ENCODE results near the gene PPARD.

Gene PPARD

GRCh38 chr6:35358086-35358485 lies 15.7 kb downstream of the PPARD start:
- no peak for DNase-seq

DNA sequence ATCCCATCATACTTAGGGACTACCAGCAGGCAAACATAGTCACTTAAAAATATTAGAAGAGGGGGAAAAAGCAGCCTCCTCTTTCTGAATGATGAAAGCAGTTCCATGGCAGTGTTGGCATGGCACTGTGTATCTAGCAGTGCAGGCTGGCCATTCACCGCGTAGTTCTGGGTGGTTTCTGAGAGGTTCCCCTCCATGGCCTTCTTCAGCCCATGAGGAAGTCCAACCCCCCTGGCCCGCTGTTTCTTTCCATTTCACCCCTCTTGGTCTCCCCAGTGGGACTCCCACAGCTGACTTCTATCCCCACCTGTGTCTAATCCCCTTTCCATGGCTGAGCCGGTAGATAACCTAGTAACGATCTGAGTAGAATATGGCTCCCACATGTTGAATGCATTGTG lies 17.0 kb downstream of the PPARD start:
- DNase-seq = no peak

DNA sequence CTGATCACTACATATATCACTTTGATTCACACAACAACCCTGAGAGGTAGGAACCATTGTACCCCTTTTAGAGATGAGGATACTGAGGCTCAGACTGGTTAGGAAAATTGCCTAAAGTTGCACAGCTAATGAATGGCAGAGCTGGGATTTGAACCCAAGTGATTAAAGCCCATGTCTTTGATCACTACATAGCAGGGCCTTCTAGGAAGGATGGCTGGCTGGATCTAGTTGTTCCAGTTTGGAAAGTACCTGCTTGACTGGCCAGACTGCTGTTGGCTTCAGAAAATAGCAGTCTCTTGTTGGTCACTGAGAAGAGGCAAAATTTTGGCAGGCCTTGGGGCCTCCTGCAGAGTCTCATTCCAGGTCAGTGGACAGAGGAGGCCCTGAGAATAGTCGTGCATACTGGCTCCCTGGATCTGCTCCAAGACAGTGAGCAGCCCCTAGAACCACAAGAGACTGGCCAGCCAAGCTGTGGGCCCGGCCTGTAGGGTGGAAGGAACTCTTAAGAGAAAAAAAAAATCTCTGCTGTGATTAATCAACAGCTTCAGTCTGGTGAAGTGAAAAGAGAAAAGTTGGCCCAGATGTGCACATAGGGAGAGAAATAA lies 17.5 kb downstream of the PPARD start:
- DNase-seq = no peak

- DNase-seq = no peak
Observed at GRCh38 chr6:35360349-35361138, 18.2 kb downstream of the PPARD start.

DNA sequence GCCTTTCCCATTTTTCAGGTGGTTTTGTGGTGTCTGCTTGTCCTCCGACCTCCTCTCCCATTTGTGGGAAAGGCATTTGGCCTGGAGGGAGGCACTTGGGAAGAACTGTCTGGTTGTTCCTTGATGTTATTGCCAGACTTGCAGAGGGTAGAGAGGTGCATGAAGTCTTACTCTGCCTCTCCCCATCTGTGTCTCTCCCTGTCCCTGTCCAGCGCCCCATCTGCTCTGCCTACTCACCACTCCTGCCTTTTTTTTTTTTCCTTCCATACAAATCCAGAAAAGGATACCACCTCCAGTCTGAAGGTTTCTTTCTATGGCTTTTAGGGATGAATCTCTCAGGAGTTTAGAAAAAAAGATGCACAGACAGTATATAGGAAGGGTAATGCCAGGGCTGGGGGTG lies 19.8 kb downstream of the PPARD start:
- DNase-seq = no peak

- no peak for DNase-seq
Observed at GRCh38 chr6:35363293-35363750, 21.0 kb downstream of the PPARD start.

- no peak for DNase-seq
Observed at GRCh38 chr6:35365594-35366203, 23.3 kb downstream of the PPARD start.

DNA sequence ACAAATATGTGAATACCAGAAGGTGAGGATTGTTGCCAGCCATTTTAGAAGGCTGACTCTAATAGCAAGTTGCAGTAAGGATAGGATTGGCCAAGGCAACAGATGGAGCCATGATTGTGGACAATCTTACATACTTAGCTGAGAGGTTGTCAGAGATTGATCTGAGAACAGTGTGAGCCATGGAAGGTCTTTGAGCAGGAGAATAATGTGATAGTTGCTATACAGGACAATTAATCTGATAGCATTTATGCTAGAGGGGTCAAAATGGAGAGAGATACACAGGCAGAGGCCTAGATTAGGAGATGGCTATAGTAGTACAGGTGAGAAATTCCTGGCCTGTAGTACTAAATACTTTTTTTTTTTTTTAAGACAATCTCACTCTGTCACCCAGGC lies 23.8 kb downstream of the PPARD start:
- no peak for DNase-seq

GRCh38 chr6:35367646-35368037 lies 25.3 kb downstream of the PPARD start:
- no peak for DNase-seq

GRCh38 chr6:35368038-35368887 lies 25.9 kb downstream of the PPARD start:
- no peak for DNase-seq

GRCh38 chr6:35370124-35370741 lies 27.9 kb downstream of the PPARD start:
- no peak for DNase-seq

DNA sequence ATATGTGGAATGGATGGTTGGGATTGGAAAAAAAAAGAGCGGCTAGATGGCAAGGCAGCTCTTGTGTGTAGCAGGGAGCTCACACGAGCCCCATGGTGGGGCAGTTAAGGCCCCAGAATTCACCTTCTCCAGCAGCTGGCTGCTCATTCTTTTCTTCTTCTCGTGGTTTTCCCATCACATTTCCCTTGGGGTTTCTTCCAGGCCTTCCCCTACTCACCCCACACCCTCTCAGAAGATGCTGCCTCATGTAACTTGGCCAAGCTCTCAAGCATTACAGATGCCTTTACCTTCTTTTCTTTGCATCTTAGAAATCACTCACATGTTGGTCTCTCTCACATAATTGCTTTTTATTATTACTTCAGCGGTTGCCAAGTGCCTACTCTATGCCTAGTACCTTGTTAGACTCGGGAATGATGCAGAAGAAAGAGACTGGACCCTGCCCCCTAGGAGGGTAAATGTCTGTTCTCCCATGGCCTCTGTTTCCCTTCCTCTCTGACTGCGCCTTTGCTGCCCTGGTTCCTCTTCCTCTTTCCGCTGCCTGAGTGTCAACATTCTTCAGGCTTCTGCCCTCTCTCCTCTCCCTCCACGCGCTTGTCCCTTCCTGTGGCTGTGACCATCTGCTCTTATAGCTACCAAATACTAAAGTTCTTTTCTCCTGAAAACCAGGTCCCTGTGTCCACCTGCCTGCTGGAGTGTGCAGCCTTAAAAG lies 28.6 kb downstream of the PPARD start:
- no peak for DNase-seq

GRCh38 chr6:35371494-35372262 lies 29.3 kb downstream of the PPARD start:
- no peak for DNase-seq

DNA sequence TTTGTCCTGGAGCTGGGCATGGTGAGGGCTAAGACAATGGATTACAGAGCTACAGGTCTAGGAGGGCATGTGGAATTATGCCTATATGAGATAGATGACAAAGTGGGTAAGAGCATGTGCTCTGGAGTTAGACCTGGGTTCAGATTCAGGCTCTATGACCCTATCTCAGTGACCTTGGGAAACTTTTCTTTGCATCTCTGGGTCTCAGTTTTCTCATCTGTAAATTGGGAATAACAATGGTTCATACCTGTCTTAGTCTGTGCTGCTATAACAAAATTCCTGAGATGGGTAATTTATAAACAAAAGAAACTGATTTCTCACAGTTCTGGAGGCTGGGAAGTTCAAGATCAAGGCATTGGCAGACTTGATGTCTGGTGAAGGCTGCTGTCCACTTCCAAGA lies 30.3 kb downstream of the PPARD start:
- no peak for DNase-seq

DNA sequence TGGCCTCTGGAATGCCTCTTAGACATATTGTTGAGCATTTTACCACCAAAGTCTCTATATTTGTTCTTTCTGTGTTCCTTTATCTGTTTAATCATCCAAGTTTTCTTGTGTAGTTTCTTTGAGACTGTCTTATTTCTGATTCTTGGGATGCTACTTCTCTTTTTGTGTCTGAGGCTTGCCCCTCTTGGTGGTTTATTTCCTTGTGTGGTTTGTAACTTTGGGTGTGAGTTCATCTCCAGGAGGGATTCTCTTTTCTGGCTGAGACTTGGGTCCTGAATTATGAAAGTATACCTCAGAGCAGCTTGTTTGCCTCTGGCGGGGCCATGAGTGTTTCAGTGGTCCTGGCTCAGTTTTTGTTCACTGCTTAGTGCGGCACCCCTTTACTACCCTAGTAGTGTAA lies 33.9 kb downstream of the PPARD start:
- no peak for DNase-seq

- no peak for DNase-seq
Observed at GRCh38 chr6:35377002-35377401, 34.6 kb downstream of the PPARD start.

- no peak for DNase-seq
Observed at GRCh38 chr6:35378261-35378660, 35.9 kb downstream of the PPARD start.

GRCh38 chr6:35381132-35381531 lies 38.8 kb downstream of the PPARD start:
- DNase-seq = no peak

GRCh38 chr6:35382015-35382414 lies 39.7 kb downstream of the PPARD start:
- DNase-seq = no peak

GRCh38 chr6:35385457-35386202 lies 43.3 kb downstream of the PPARD start:
- no peak for DNase-seq

GRCh38 chr6:35386989-35387388 lies 44.6 kb downstream of the PPARD start:
- no peak for DNase-seq

Data from NCI-H774 (cell line).